OCI-LY3 (cell line): Measurements from ENCODE around the gene RAD54L2.

Source experiments
- H2AFZ ChIP-seq: fragments of 200-600, 300-600 bp; shearing (Covaris generic); 2 replicates; pipeline ENCODE4 v1.6.0; 2014; ENCODE audit warnings: antibody characterized with exemption, low read depth, low read length
- H3K27ac ChIP-seq: fragments of 200-600, 300-600 bp; sonication (generic); 2 replicates; pipeline ENCODE4 v1.5.1; 2014; ENCODE audit warnings: mild to moderate bottlenecking, low read length, moderate library complexity, mixed read lengths
- H3K27me3 ChIP-seq: fragments of 200-600, 300-600 bp; sonication (generic); 2 replicates; pipeline ENCODE4 v1.6.1; 2014; ENCODE audit warnings: low read depth, low read length, mixed read lengths
- H3K36me3 ChIP-seq: fragments of 200-600, 300-600 bp; sonication (generic); replicated peaks from 2 replicates; pipeline ENCODE3; 2014; ENCODE audit warnings: low read depth, low read length, mixed read lengths
- H3K4me1 ChIP-seq: fragments of 300-600, 200-600 bp; sonication (generic); 2 replicates; pipeline ENCODE4 v1.6.1; 2014; ENCODE audit warnings: low read length, mixed read lengths
- H3K4me2 ChIP-seq: fragments of 200-600, 300-600 bp; sonication (generic); 2 replicates; pipeline ENCODE4 v1.6.1; 2014; ENCODE audit warnings: low read length, mixed read lengths
- H3K4me3 ChIP-seq: fragments of 300-600, 200-600 bp; sonication (generic); 2 replicates; pipeline ENCODE4 v1.5.1; 2014; ENCODE audit warnings: antibody characterized with exemption, mild to moderate bottlenecking, low read length, moderate library complexity
- H3K79me2 ChIP-seq: fragments of 300-600, 200-600 bp; shearing (Covaris generic); 2 replicates; pipeline ENCODE4 v1.6.1; 2014; ENCODE audit warnings: mild to moderate bottlenecking, low read length, mixed read lengths
- H3K9ac ChIP-seq: fragments of 300-600, 200-600 bp; shearing (Covaris generic); 2 replicates; pipeline ENCODE4 v1.6.0; 2014; ENCODE audit warnings: mild to moderate bottlenecking, low read length, moderate library complexity
- H3K9me3 ChIP-seq: fragments of 200-600, 300-600 bp; shearing (Covaris generic); 2 replicates; pipeline ENCODE4 v1.6.1; 2014; ENCODE audit warnings: low read length, mixed read lengths; ENCODE audit not compliant: insufficient read depth
- H4K20me1 ChIP-seq: fragments of 200-600, 300-600 bp; sonication (generic); 2 replicates; pipeline ENCODE4 v1.6.1; 2016; ENCODE audit warnings: low read length, mixed read lengths; ENCODE audit not compliant: insufficient read depth
- EZH2phosphoT487 ChIP-seq: fragments of 200-600 bp; shearing (Covaris generic); IDR thresholded peaks from 2 replicates; pipeline ENCODE4 v1.6.1; 2018; ENCODE audit warnings: antibody characterized with exemption, mixed run types, low read depth
- TF ChIP-seq, protein P1 (sequence below): fragments of 200-600, 300-600 bp; sonication (generic); IDR thresholded peaks from 2 replicates; pipeline ENCODE4 v1.5.1; 2014; ENCODE audit warnings: antibody characterized with exemption, low read length, low read depth

RAD54L2 gene

GRCh38 chr3:51585871-51586270 is 47.4 kb downstream of the RAD54L2 start:
- no peak for TF ChIP-seq EZH2phosphoT487
- TF ChIP-seq, protein P1, sequence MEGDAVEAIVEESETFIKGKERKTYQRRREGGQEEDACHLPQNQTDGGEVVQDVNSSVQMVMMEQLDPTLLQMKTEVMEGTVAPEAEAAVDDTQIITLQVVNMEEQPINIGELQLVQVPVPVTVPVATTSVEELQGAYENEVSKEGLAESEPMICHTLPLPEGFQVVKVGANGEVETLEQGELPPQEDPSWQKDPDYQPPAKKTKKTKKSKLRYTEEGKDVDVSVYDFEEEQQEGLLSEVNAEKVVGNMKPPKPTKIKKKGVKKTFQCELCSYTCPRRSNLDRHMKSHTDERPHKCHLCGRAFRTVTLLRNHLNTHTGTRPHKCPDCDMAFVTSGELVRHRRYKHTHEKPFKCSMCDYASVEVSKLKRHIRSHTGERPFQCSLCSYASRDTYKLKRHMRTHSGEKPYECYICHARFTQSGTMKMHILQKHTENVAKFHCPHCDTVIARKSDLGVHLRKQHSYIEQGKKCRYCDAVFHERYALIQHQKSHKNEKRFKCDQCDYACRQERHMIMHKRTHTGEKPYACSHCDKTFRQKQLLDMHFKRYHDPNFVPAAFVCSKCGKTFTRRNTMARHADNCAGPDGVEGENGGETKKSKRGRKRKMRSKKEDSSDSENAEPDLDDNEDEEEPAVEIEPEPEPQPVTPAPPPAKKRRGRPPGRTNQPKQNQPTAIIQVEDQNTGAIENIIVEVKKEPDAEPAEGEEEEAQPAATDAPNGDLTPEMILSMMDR, result no peak
- peaks cover 20% of the 10 kb centered on the region for H3K79me2 ChIP-seq
- H3K4me2 ChIP-seq, result no peak overlapping the region

More at GRCh38 chr3:51585871-51586270, 47.4 kb downstream of the RAD54L2 start:
- Histone ChIP-seq H3K4me1 (no peaks in the 10 kb centered on the region), H3K27ac (no peak overlapping the region), H3K9ac (no peak overlapping the region), H4K20me1 (peaks cover 3% of the 10 kb centered on the region; the same call in 1 of the 2 replicates), H2AFZ (no peak overlapping the region), H3K9me3 (no peaks in the 10 kb centered on the region), H3K36me3 (peaks cover 7% of the 10 kb centered on the region), H3K4me3 (no peak overlapping the region), H3K27me3 (no peaks in the 10 kb centered on the region)
